Epithelial cell of esophagus (primary cell): Measurements from ENCODE around the gene TEX264.
"Not testable (repeated sequence)": the region's sequence is repeated elsewhere in the genome, so short reads cannot be mapped to it uniquely, and the experiment has no call there.

Source experiments
- DNase-seq: peaks from one replicate; pipeline ENCODE4 v3.0.0; 2010; ENCODE audit warnings: low read depth
- H3K4me3 ChIP-seq: 2 replicates; pipeline ENCODE4 v1.5.1; 2011; ENCODE audit warnings: mild to moderate bottlenecking, low read length, control low read depth
- TF ChIP-seq, protein P1 (sequence below): IDR thresholded peaks from 2 replicates; pipeline ENCODE4 v1.5.1; 2011; ENCODE audit warnings: low read depth, mild to moderate bottlenecking, low read length, control low read depth, inconsistent platforms; ENCODE audit not compliant: insufficient read depth; ENCODE audit errors: missing control alignments

Gene TEX264

DNA sequence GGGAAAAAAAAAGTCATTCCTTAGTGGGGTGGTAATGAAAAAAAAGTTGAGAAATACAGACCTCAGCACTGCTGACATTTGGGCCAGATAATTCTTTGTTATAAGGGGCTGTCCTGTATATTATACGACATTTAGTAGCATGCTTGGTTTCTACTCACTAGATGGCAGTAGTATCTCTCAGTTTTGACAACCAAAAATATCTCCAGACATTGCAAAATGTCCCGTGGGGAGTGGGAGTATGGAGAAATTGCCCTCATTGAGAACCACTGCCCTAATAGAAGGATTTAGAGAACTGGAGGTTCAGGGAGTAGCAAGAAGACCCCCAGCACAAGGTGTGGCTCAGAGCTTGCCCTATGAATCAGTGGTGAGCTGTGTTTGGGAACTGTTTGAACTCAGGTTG is 28.6 kb upstream of the TEX264 start:
- TF ChIP-seq, protein P1, sequence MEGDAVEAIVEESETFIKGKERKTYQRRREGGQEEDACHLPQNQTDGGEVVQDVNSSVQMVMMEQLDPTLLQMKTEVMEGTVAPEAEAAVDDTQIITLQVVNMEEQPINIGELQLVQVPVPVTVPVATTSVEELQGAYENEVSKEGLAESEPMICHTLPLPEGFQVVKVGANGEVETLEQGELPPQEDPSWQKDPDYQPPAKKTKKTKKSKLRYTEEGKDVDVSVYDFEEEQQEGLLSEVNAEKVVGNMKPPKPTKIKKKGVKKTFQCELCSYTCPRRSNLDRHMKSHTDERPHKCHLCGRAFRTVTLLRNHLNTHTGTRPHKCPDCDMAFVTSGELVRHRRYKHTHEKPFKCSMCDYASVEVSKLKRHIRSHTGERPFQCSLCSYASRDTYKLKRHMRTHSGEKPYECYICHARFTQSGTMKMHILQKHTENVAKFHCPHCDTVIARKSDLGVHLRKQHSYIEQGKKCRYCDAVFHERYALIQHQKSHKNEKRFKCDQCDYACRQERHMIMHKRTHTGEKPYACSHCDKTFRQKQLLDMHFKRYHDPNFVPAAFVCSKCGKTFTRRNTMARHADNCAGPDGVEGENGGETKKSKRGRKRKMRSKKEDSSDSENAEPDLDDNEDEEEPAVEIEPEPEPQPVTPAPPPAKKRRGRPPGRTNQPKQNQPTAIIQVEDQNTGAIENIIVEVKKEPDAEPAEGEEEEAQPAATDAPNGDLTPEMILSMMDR = peak; percentile 34
- no peak overlapping the region for H3K4me3 ChIP-seq
- no peak for DNase-seq

DNA sequence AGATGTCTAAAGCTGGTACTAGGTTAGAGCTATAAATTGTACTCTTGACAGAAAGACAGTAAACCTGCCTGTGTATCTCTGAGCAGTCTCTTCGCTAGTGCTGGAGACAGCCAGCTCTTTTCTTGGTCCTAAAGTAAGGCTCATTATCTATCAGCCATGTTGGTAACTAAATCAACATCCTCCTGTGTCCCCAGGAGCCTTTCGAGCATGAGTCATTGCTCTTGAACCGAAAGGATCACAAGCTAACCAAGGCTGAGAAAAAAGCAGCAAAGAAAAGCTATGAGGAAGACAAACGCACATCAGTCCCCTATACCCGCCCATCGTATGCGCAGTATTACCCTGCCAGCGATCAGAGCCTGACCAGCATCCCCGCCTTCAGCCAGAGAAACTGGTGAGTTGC is 25.0 kb upstream of the TEX264 start:
- DNase-seq = no peak
- H3K4me3 ChIP-seq = no peak overlapping the region

DNA sequence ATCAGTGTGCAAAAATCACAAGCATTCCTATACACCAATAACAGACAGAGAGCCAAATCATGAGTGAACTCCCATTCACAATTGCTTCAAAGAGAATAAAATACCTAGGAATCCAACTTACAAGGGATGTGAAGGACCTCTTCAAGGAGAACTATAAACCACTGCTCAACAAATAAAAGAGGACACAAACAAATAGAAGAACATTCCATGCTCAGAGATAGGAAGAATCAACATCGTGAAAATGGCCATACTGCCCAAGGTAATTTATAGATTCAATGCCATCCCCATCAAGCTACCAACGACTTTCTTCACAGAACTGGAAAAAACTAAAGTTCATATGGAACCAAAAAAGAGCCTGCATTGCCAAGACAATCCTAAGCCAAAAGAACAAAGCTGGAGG is 18.9 kb upstream of the TEX264 start:
- not testable (repeated sequence) for H3K4me3 ChIP-seq, DNase-seq

More for the DNA sequence above, 25.0 kb upstream of the TEX264 start:
- TF ChIP-seq, protein P1 = no peak

DNA sequence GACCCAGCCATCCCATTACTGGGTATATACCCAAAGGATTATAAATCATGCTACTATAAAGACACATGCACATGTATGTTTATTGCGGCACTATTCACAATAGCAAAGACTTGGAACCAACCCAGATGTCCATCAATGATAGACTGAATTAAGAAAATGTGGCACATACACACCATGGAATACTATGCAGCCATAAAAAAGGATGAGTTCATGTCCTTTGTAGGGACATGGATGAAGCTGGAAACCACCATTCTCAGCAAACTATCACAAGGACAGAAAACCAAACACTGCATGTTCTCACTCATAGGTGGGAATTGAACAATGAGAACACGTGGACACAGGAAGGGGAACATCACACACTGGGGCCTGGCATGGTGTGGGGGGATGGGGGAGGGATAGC is 17.6 kb upstream of the TEX264 start:
- H3K4me3 ChIP-seq, DNase-seq: not testable (repeated sequence)

DNA sequence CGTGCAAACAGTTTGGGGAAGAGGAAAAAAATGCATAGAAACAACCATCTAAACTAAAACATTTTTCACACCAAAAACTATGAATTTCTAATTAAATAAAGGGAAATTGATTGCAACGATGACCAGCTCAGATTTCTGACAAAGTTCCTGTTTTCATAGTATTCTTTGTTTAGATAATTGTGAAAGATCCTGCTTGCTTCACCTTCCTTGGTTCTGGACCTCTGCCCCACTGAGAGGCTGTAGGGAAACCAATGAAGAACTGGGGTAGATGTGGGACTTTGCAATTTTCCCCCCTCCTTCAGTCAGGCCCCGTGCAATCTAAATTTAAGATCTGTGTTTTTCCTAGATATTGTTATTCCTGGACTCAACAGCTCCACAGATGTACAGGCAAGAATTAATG is 13.8 kb upstream of the TEX264 start:
- no peak for DNase-seq
- TF ChIP-seq, protein P1 = no peak
- no peak overlapping the region for H3K4me3 ChIP-seq

DNA sequence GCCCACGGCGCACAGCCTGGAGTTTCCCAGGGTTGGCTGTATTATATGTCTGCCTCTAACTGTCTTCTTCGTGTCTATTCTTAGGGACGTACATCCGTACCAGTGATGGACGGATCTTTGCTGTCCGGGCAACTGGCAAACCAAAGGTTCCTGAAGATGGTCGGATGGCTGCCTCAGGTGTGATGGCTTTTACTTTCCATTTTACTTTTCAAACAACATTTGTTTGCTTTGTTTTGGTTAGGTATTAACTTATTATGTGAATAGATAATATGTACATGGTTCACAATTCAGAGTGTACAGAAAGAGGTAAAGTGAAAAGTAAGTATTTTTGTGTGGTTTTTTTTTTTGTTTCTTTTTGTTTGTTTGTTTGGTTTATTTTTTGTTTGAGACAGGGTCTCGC is 11.1 kb upstream of the TEX264 start:
- TF ChIP-seq, protein P1 = no peak
- no peak overlapping the region for H3K4me3 ChIP-seq
- DNase-seq = no peak

DNA sequence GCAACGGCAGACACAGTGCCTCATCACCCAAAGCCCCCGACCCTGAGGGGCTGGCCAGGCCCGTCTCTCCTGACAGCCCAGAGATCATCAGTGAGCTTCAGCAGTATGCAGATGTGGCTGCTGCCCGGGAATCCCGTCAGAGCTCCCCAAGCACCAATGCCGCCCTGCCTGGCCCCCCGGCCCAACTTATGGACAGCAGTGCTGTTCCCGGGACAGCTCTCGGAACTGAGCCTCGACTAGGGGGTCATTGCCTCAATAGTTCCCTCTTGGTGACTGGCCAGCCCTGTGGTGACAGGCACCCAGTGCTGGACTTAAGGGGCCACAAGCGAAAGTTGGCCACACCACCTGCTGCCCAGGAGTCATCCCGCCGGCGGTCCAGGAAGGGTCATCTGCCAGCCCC is 8.6 kb upstream of the TEX264 start:
- TF ChIP-seq, protein P1 = no peak
- no peak for DNase-seq

DNA sequence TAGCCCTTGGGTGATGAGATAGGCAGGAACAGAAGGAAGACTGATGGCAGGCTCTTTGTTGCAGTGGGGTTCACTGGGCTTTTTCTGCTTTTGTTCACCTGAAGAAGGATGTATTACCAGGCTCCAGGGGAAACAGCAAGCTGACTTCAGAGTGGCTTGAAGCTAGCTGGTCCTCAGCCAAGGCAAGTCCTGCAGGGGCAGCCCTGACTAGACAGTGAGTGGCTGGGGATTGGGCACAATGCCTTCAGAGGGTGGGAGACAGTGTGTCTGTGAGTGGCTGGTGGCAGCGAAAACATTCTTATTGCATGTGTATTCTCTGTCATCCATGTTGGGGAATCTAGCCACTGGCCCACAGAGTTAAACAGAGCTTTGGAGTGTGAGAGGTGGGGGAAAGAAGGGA is 2.3 kb upstream of the TEX264 start:
- no peak overlapping the region for H3K4me3 ChIP-seq
- TF ChIP-seq, protein P1 = no peak
- no peak for DNase-seq

More for the DNA sequence above, 8.6 kb upstream of the TEX264 start:
- no peak overlapping the region for H3K4me3 ChIP-seq
